A673 (cell line): ENCODE results near the gene ORC1.

ENCODE experiments used
- EZH2 ChIP-seq: fragments of 200-600 bp; sonication (generic); IDR thresholded peaks from 2 replicates; pipeline ENCODE4 v1.6.1; 2017; ENCODE audit warnings: borderline replicate concordance, low read depth, mild to moderate bottlenecking, mixed read lengths, antibody characterized with exemption, low read length; ENCODE audit not compliant: poor library complexity, severe bottlenecking
- TF ChIP-seq, protein P1 (sequence below): fragments of 300-800, 200-600 bp; sonication (generic); conservative IDR thresholded peaks from 2 replicates; pipeline ENCODE4 v1.5.1; 2017; ENCODE audit warnings: low read depth, mild to moderate bottlenecking, antibody characterized with exemption, low read length, moderate library complexity, mixed read lengths

DNA sequence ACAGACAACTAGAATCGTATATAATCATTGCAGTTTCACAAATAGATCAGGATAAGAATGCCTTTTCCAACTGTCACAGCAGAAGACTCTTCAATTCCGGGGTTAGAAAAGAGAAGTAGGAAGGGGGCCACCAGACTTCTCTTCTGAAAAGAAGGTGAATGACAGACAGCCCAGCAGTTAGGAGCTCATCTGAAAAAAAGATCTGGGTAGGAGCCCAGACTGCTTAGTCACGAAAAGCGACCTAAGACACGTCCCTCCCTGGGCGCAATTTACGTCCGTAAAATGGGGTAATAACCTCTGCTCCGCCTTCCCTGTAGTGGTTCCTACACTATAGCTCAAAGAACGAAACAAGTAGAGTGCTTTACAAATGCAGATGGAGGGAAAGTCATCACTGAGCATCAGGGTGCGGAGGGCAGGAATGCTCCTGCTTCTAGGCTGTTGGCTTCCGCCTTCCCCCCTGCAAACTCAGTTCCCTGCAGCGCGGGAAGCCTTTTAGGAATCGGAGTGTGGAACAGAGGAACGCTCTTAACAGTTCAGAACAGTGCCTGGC lies 582 bp downstream of the ORC1 start:
- TF ChIP-seq, protein P1, sequence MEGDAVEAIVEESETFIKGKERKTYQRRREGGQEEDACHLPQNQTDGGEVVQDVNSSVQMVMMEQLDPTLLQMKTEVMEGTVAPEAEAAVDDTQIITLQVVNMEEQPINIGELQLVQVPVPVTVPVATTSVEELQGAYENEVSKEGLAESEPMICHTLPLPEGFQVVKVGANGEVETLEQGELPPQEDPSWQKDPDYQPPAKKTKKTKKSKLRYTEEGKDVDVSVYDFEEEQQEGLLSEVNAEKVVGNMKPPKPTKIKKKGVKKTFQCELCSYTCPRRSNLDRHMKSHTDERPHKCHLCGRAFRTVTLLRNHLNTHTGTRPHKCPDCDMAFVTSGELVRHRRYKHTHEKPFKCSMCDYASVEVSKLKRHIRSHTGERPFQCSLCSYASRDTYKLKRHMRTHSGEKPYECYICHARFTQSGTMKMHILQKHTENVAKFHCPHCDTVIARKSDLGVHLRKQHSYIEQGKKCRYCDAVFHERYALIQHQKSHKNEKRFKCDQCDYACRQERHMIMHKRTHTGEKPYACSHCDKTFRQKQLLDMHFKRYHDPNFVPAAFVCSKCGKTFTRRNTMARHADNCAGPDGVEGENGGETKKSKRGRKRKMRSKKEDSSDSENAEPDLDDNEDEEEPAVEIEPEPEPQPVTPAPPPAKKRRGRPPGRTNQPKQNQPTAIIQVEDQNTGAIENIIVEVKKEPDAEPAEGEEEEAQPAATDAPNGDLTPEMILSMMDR = no peak
- TF ChIP-seq EZH2 = no peak
